GM19467 (cell line): ENCODE data around the gene GPR27.

ENCODE experiments used
- ATAC-seq: cut with Tn5 transposase; IDR thresholded peaks from one replicate; pipeline ENCODE4 v1.9.1; 2021; ENCODE audit warnings: mild to moderate bottlenecking, moderate library complexity; ENCODE audit not compliant: unreplicated experiment

Gene GPR27

DNA sequence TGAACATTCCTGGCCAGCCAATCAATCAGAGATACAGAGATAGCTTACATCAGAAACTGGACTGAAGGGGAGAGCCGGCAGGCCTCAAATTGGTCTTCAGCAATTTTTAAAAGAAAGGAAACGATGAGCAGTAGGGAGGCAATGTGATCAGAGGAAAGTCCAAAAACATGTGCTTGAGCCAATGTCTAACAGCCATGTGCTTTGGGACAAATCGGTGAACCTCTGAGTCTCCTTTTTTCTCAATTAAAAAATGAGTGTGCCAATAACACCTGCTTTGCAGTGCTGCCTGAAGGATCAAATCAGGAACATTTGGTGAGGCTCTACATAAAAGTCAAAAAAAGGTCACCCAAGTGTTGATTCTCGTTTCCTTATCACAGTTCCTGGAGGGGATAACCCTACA is 21.0 kb upstream of the GPR27 start:
- no peak for ATAC-seq

DNA sequence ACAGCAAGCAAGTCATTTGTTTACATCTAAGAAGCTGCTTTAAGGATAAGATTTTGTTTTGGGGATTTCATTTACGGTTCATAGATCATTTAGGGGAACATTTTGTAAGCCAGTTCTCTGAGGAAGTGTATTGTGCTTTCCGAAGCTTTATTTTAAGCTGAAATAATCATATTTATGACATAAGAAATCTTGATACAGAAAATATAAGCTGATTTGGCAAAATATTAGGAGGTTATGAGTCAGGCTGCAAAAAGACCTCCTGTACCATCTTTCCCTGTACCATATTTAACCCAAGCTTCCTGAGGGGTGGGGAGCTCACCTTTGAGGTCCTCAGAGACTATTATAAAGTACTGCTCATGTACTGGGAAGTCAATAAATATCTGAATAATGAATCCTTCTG is 20.3 kb upstream of the GPR27 start:
- no peak for ATAC-seq

DNA sequence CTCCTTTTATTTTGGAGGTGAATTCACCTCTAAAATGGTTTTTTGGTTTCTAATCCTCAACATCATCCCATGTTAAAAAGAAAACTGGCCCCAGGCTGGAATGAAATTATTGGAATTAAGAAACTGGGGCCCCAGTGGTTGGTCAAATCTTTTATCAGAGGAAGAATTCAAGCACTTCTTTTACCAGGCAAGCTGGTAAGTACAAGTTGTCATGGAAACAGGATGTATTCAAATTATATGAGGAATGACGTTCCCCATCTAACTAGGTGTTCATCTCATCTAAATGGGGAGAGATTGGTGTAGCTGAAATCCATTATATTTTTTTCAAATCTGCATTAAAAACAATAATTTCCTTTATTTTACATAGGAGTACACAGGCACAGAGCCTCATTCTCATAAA is 18.8 kb upstream of the GPR27 start:
- no peak for ATAC-seq

DNA sequence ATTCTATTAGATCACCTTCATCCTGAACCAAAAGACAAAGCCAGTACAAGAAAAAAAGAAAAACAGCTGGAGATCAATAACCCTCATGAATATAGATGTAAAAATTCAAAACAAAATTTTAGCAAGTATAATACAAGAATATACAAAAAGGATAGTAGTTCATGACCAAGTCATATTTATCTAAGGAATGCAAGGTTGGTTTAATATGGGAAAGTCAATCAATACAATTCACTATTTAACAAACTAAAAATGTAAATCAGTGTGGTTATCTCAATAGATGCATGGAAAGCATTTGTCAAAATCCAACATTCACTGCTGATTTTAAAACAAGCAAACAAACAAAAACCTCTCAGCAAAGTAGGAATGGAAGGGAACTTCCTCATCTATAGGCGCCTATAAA is 11.0 kb upstream of the GPR27 start:
- ATAC-seq: no peak

DNA sequence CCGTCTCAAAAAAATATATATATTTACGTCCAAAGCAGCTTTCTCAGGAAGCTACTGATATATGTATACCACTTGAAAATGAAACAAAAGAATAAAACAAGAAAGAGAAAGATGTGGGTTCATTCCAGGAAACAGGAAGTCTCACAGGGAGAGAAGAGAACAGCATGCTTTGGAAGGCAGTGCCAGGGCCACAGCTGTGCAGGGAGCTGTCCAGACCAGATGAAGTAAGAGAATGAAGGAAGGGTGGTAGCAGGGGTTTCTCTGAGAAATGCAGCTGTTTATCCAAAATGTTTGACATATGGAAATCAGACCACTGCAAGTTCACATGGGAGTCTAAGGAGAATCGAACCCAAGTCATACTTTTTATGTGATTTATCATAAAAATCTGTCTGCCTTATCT is 8.9 kb upstream of the GPR27 start:
- ATAC-seq: no peak

DNA sequence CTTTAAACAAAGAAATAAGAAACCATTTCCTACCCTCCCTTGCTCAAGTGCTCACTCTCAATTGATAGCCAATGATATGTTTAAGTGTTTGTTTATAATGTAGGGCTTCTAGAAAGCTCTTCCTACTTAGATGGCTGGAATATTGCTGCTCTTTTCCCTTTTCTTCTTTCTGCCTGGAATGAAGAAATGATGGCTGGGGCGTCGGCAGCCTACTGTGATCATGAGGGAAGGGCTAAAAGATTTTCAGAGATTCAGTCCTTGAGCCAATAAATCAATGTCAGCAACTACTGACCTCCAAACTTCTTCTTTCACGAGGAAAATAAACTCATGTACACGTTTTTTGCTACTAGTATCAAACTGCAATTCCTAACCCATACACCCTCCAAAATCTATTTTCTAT is 2.1 kb upstream of the GPR27 start:
- ATAC-seq: no peak

DNA sequence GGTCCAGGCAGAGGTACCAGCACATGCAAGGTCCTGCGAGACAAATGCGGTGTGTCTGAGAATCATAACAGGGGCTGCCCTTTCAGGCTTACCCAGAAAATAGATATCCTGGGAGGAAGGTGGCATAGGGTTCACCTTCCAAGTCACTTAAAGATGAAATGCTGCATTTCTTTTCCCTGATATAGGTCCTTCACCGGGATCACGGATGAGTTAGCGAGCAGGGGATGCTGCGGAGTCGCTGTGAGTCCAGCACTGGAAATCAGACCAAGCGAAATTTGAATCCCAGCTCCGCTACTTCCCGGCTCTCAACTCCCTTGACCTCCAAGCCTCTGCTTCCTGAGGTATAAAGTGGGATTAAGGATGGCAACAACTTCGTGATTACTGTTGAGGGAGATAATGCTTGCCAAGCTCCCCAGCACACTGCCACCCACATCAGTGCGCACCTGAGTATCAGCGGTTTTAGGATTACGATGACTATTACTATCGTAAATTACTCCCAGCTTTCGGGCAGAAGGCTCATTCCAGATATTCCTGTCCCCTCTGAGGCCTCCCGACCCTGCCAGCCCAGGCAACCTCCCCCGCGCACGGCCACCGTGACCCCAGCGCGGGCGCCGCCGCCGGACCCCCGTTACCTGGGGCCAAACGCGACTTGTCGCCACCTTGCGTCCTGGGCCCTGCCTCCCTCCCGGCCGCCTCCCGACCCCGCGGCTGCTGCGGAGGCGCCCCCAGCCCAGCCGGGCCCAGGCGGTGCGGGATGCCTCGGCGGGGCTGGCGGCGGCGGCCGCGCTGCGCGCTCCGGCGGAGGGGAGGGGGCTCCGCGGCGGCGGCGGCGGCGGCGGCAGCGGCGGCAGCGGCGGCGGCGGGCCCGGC is 589 bp upstream of the GPR27 start:
- no peak for ATAC-seq

DNA sequence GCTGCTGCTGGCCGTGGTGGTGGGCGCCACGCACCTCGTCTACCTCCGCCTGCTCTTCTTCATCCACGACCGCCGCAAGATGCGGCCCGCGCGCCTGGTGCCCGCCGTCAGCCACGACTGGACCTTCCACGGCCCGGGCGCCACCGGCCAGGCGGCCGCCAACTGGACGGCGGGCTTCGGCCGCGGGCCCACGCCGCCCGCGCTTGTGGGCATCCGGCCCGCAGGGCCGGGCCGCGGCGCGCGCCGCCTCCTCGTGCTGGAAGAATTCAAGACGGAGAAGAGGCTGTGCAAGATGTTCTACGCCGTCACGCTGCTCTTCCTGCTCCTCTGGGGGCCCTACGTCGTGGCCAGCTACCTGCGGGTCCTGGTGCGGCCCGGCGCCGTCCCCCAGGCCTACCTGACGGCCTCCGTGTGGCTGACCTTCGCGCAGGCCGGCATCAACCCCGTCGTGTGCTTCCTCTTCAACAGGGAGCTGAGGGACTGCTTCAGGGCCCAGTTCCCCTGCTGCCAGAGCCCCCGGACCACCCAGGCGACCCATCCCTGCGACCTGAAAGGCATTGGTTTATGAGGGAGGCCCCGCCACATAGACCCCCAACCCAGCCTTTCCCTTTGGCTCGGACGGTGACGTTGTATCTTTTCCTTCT is 1.1 kb downstream of the GPR27 start:
- ATAC-seq: no peak

DNA sequence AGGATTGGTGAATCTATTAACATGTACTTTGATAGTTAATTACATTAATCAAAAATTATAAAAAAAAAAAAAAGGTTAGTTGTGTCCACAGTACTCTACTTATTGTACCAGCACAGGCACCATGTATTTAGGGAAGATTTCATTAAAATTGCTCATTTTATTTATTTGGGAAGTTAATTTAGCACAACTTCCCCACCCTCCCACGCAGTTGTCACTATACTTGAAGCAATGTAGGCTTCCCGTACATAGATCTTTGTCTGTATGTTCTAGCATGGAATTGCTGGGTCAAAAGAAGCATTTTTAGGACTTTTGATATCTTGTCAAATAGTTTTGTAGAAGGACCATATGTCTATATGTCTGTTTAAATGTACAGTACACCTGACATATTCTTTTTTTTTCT is 4.4 kb downstream of the GPR27 start:
- ATAC-seq: no peak

DNA sequence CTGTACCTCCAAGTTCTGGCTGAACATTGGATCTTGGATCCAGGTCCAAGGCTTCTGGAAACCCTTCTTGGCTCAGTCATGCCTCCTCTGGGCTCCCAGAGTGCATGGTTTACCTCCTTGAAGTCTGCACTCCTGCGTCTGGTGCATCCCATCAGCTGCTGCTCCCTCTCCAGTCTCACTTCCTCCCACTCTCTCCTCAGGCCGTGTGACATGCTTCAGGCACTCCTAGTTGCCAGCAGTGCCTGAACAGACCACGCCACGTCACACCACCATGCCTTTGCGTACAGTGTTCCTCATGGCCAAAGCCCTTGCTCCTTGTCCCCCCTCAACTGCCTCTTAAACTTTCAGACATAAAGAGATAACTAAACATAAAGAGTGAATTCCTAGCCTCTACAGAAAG is 5.7 kb downstream of the GPR27 start:
- no peak for ATAC-seq

DNA sequence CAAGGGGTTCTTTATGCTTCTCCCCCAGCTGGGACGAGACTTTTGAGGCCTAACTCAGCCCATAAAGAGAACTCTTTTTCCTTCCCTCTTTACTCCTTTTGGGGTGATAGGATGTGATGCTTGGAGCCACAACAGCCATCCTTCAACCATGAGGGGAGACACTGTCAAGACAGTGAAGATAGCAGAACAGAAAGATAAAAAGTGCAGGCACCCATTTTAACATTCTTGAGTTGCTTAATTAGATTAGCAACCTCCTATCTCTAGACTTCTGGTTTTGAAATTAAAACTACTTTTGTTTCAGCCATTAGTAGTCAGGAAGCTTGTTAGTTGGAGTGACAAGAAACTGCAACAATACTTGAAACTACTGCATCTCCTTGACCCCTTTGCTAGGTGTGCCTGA is 6.5 kb downstream of the GPR27 start:
- no peak for ATAC-seq

DNA sequence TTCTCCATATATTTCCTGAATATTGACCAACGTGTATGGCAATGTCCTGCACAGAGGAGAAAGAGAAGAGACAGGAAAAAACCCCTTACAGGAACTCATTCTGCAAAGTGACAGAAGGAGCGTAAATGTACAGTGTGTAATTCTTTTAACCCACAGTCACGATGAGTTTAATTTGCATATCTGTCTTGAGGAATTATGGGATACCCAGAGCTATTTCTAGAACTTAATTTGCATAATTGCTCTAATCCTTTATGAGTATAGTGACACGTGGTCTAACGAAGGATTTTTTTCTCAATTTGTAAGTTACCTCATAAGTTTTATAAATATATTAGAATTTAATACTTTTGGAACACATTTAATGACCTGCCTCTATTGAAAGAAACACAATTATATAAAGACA is 9.8 kb downstream of the GPR27 start:
- no peak for ATAC-seq

DNA sequence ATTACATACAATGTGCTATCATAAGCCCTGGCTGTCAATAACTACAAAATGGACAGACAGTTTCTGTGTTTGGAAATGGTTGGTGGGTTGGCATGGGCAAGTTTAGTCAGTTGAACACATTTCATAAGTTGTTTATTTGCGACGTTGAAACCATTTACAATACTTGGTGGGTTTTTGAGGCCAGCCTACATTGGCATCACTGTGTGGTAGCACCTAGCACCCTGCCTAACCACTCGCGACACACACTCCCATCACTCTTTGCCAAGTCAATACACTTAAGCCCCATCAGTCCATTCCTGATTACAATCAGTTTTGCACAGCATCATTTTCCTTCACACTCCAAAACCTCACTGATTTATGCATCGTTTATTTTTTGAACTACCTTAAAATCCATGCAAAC is 17.5 kb downstream of the GPR27 start:
- no peak for ATAC-seq

DNA sequence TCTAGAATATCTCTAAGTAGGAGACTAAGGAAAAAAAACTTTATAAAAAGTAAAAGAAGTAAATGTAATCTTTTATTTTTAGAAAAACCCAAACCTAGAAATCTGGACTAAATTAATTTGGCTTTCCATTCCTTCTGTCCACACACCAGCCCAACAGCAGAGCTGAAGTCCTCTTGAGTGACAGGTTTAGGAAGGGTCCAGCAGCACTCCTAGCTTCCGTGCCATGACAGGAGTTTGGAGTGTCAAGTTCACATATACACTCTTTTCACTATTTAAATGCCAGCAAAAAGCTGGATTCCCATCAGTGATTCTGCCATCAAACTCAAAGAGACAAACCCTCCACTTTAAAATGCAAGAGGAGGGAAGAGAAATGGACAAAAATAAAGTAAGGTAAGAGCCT is 18.2 kb downstream of the GPR27 start:
- no peak for ATAC-seq

DNA sequence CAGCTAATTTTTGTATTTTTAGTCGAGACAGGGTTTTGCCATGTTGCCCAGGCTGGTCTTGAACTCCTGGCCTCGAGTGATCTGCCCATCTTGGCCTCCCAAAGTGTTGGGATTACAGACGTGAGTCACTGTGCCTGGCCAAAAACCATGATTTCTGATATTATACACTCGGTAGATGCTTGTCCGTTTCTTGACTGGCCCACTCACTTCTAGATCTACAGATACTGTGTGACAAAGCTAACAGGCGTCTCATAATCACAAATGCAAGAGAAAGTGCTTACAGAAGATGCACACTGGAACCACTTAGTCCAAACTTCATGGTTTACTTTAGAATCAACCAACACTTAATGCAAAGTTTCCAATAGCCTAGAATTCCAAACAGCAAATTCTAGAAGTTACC is 22.9 kb downstream of the GPR27 start:
- no peak for ATAC-seq

DNA sequence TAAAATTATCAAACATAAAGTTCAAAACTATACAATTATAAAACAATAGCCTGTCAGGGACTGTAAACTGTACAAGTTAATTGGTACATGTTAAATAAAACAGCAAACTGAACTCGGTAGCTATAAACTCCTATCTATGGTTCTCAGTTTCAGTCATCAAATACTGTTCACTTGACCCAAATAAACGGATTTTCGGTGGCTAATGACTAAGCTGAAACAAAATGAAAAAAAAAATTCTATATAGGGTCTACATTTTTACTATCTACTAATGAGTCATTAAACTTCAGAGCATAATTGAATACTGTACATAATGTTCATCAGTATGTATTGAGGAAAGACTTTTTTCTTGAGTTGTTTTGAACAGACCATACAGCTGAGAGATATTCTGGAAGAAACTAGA is 24.7 kb downstream of the GPR27 start:
- ATAC-seq: no peak

DNA sequence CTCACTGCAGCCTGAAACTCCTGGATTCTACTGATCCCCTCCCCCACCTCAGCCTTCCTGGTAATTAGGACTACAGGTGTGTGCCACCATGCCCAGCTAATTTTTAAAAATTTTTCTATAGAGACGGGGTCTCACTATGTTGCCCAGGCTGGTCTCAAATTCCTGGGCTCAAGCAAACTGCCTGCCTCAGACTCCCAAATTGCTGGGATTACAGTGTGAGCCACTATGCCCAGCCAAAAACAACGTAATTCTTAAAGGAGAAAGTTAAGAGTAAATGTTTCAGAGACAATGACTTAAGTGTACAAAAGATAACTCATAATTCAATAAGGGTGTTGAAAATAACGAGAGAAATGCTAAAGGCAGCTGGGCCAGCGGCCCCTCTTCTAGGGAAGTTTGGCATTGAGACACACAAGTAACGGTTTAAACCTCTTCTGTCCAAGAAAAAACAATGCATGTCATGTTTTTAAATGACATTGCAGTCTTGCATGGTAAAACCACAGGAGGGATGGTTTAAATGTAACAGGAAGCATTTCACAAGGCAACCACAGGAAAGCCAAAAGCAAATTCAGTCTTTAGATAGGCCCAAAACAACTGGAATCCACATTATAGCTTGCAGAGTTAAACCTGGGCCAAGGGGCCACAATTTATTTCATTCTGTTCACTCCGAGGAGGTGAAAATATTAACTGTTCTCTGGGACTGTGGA is 26.2 kb downstream of the GPR27 start:
- no peak for ATAC-seq

DNA sequence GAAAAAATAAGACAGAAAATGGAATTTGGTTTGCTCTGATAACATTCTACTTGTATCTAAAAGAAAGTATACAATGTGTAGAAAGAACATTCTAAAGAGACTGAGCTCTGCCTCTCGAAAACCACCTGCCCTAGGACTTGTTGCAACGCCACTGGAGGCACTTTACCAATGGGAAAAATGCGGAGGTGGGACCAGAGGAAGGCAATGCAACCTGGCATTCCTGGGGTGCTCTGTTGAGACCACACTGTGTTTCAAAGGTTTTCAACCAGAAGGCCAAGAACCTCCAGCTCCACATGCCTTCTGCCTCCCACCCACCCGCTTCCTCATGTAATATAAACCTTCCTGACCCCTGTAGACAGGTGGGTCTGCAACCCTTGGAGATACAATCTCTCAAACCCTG is 26.8 kb downstream of the GPR27 start:
- ATAC-seq: no peak

DNA sequence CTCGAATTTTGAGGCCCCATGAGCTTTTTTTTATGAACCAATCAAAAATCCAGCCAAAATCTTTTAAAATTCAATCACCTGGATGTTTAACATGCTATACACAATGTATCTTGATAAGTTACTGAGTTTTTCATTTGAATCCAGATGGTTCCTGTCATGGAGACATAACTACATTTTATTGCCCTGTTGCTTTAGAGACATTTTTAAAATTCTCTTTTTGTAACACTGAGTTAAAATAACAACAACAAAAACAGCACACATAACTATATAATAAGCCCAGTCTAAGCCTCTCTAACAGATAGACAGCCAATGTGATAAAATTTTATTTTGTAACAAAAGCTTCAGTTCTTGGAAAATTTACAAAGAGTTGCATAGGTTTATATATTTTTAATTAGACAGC is 29.5 kb downstream of the GPR27 start:
- ATAC-seq: no peak

DNA sequence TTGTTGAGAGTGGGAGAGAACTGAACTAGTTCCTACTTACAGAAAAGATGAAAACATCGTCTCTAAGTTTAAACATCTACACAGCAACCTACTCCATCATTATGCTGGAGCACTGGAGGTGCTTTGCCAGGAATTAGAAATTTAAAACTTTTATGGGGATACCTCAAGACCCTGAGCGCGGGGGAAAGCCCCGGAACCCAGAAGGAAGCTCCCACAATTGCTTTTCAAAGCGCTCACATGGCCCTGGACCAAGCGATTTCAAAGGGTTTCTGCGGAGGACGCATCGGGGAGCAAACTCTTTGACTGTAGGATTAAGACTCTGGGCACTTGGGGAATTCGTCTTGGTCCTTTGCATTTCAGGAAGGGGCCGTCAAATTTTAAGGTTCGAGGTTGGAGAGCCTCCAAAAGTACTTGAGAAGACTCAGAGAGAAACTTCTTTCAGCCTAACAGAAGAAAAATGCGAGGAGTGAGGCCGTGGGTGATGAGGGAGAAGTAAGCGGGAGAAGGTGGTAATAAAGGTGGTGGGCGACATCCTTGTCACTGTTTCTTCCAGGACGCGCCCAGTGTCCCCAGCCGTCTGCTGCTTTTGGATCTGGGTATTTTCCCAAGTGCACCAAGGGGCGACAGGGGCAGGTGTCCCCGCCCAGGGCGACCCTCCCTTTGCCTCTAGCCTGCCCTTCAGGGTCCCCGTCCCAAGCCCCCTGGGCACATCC is 30.7 kb downstream of the GPR27 start:
- no peak for ATAC-seq

DNA sequence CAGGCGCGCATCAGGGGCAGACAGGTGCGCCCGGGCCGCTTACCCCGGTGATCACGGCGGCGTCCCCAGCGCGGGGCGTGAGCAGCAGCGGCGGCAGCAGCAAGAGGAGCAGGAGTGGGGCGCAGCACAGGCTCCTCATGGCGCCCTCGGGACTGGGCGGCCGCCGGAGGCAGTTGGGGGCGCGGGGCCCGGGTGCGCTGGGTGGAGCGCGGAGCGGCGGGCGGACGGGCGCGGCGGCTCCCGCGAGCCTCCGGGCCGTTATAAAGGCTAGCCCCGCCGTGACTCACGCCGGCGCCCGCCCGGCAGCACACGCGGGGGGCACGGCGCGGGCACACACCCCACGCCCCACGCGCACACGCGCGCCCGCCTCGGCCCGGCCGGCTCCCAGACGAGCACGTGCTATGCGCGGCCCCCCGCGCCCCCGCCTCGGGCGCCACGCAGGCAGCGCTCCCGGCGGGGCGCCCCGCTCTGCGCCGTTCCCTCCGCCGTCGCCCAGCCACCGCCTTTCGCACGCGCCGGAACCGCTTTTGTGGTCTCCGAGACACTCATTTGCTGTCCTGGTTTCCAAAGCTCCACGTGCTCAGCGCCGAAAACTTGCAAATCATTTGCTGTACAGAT is 31.4 kb downstream of the GPR27 start, which contains the start of gene PROK2:
Gene PROK2, minus strand, starts transcription at position 235 of the 618 bp plus-strand sequence. Its CDS starts 96 bp downstream, at position 139.
- ATAC-seq: no peak
